Endometrial microvascular endothelial cells (primary cell): ENCODE data around the gene ZMYM2. TPM values are rescaled to one million over a fixed set of nuclear protein-coding genes. Genes with fewer than 3 reads are reported as not detected.

ENCODE experiments used
- in situ Hi-C: cut with HindIII; loops from 2 replicates; pipeline ENCODE4 v1.10.0; 2017; ENCODE audit warnings: low sequenced_read_pairs, low pct_unique_long_range_greater_than_20kb; ENCODE audit errors: inconsistent ontology term
- total RNA-seq: library from RNA; depleted of rRNA; stranded (reverse); fragments of >200 nt; gene quantifications from one replicate; pipeline ENCODE4 v1.2.3, GENCODE V29; 2015; ENCODE audit errors: inconsistent ontology term

Gene ZMYM2
- total RNA-seq, 1 donor from 2014 or later, result 28.2 TPM

- in situ Hi-C loops, result loop anchor here (25.0 kb wide), 1 partner anchor 112 kb away; the partner anchor contains the start of gene ZMYM5
Measured at GRCh38 chr13:19974498-19975009, 16.0 kb downstream of the ZMYM2 start.

- in situ Hi-C loops, result no loop called here
Measured at GRCh38 chr13:19978831-19979437, 20.4 kb downstream of the ZMYM2 start.

GRCh38 chr13:19981685-19982238 is 23.2 kb downstream of the ZMYM2 start:
- in situ Hi-C loops, result no loop called here

GRCh38 chr13:19982447-19983043 is 24.0 kb downstream of the ZMYM2 start:
- in situ Hi-C loops, result no loop called here

GRCh38 chr13:19984430-19985218 is 26.1 kb downstream of the ZMYM2 start:
- in situ Hi-C loops, result no loop called here

GRCh38 chr13:19985219-19985556 is 26.7 kb downstream of the ZMYM2 start:
- in situ Hi-C loops, result no loop called here

- in situ Hi-C loops, result no loop called here
Measured at GRCh38 chr13:19991531-19991930, 33.0 kb downstream of the ZMYM2 start.

GRCh38 chr13:19993024-19993423 is 34.5 kb downstream of the ZMYM2 start:
- in situ Hi-C loops, result no loop called here

- in situ Hi-C loops, result no loop called here
Measured at GRCh38 chr13:19998960-19999359, 40.4 kb downstream of the ZMYM2 start.

- in situ Hi-C loops, result no loop called here
Measured at GRCh38 chr13:20000062-20000552, 41.6 kb downstream of the ZMYM2 start.

GRCh38 chr13:20001366-20002190 is 43.1 kb downstream of the ZMYM2 start:
- in situ Hi-C loops, result no loop called here

- in situ Hi-C loops, result no loop called here
Measured at GRCh38 chr13:20002787-20003186, 44.3 kb downstream of the ZMYM2 start.

GRCh38 chr13:20006206-20006605 is 47.7 kb downstream of the ZMYM2 start:
- in situ Hi-C loops, result no loop called here

GRCh38 chr13:20015763-20016162 is 57.2 kb downstream of the ZMYM2 start:
- in situ Hi-C loops, result no loop called here

- in situ Hi-C loops, result no loop called here
Measured at GRCh38 chr13:20016649-20017364, 58.3 kb downstream of the ZMYM2 start.

GRCh38 chr13:20017365-20017711 is 58.8 kb downstream of the ZMYM2 start:
- in situ Hi-C loops, result no loop called here

- in situ Hi-C loops, result no loop called here
Measured at GRCh38 chr13:20019043-20019442, 60.5 kb downstream of the ZMYM2 start.

GRCh38 chr13:20024702-20025101 is 66.2 kb downstream of the ZMYM2 start:
- in situ Hi-C loops, result no loop called here
